CD4-positive, alpha-beta T cell treated with Interleukin-10 for 1 hour (primary cell): ENCODE results near the gene ADAM23.

ENCODE experiments used
- DNase-seq: peaks from one replicate; pipeline ENCODE4 v3.0.0-alpha.2; 2020

ADAM23 gene

GRCh38 chr2:206572725-206573124, 129.4 kb downstream of the ADAM23 start:
- no peak for DNase-seq

GRCh38 chr2:206573793-206574192, 130.5 kb downstream of the ADAM23 start:
- DNase-seq, result no peak

- no peak for DNase-seq
Measured at GRCh38 chr2:206584323-206585116, 141.2 kb downstream of the ADAM23 start.

GRCh38 chr2:206585335-206585734, 142.0 kb downstream of the ADAM23 start:
- DNase-seq, result no peak

- no peak for DNase-seq
Measured at GRCh38 chr2:206586609-206587008, 143.3 kb downstream of the ADAM23 start.

DNA sequence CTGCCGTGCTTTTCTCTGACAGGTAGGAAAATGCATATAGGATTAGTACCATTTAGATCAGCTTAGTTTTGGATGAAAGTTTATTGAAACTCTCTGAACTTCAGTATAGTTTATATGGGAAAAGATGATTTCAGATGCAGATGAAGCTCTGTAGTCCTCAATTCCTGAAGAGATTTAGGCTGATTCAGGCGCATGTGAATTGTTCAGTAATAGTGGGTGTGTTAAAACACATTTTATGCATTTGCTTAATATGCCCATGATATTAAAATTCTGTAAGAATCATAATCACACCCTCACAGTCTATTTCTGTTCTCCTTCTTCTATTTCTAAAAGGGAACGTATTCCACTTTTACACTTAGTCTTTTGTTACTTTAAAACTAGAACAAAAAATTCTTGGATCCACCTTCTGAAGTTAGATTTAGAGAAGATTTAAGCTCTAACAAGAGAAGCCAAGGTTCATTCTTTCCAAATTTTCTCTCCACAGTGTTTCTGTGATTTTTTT, 154.4 kb downstream of the ADAM23 start:
- DNase-seq, result no peak

DNA sequence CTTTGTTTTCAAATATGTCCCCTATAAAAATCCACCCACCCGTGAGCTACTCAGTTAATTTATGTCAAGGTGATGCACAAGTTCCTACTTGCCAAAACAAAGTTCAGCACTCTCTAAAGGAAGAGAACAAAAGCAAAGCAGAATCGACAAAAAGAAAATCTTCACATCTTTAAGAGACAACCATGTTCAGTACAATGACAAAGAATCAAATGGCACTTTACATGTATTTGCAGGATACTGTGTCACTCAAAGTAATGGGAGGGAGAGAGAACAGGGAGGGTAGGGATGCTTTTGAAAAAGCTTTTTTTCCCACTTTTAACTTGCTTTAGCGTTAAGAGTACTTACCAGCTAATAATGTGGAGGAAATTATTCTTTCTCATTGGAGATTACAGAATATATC, 159.9 kb downstream of the ADAM23 start:
- no peak for DNase-seq

DNA sequence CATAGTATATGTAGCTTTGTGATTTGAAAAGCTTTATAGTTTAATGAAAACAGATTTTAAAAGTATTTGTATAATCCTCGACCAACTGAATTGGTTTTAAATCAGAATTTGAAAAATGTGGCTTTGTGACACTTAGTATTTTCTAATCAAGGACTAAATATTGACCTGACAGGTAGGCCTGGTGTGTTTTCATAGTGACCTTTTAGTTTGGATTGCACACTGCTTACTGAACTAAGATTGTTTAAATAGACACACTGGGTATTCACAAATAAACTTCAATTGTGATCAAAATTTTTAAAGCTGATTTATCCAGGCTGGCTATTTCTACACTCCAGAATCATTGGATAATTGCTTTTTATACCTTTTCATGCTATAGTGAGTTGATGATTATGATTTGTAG, 167.1 kb downstream of the ADAM23 start:
- DNase-seq, result no peak

DNA sequence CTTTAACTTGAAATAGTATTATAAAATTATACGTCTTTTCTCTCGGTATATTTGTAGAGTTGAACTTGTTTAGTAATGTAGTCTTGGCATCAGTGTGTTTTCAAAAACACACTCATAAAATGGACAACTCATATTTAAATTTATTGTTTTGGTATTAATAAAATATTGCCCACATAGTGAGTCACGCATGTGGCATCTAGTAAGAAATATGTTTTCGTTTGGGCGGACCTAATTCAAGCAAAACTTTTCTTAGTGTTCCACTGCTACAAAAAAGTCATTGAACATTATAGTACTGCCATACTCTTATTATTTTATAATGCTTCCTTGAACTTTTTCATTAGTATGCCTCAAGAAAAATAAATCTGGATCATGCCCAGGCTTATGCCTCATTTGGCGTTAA, 167.9 kb downstream of the ADAM23 start:
- no peak for DNase-seq

- DNase-seq, result no peak
Measured at GRCh38 chr2:206611736-206612135, 168.4 kb downstream of the ADAM23 start.

DNA sequence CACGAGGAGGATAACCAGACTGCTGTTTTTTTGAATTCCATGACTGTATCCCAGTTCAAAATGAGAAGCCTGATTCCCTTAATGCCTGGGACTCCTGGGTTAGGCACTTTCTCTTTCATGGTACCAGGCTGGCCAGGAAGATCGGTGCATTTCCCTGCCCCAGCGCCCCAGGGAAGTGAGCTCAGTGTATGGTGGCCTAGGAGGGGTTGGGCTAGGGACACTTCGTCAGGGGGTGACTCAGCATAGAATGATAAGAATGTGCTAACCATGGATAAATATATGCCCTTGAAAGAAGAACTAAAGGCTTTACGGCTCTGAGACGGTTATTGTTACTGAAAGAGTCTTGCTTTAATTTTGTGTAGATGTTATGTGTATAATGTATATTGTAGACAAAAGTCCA, 171.5 kb downstream of the ADAM23 start:
- DNase-seq, result no peak

DNA sequence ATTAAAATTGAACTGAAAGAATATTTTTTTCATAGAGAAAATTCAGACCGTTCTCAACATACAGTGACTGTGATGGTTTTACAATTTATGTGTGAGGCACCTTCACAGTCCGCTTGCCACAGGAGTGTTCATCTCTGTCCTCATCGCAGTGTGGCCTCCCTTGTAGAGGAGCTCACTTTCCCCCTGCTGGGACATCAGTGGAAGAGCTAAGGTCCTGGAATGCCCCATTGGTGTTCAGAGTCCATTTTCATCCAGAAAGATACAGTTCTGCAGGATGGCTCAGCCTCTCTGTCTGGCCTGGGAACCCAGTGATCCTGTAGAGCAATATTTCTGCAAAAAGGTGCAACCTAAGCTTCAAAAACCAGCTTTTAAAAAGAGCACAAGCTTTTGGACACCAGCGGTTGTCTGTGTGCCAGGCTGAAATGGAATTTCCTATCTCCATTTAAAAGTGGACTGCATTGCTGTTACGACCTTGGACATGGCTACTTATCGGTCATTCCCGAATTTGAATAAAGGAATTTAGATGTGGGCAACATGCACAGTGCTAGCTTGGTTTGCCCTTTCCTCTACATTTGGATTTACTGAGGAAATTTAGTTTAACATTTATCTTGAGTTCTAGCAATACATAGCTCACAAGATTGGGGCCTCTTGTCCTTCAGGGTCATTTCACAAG, 172.2 kb downstream of the ADAM23 start:
- no peak for DNase-seq

GRCh38 chr2:206616151-206616550, 172.8 kb downstream of the ADAM23 start:
- no peak for DNase-seq

DNA sequence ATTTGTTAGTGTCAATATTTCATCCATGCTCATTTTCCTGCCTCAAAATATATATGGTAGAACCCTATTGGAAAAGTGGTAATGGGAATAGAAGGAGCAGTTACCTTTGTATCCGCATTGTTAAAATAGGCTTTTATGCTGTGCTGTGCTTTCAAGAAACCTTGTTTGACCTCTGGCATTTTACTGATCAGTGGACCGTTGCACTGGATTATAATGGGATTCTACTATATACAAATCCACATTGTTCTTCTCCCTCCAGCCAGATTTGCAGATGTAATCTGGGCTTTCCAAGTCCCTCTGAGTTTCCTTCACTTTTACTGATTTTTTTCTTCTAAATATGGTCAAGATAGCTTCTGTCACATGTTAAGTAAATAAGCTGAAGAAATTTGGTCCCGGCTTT, 175.7 kb downstream of the ADAM23 start:
- no peak for DNase-seq

DNA sequence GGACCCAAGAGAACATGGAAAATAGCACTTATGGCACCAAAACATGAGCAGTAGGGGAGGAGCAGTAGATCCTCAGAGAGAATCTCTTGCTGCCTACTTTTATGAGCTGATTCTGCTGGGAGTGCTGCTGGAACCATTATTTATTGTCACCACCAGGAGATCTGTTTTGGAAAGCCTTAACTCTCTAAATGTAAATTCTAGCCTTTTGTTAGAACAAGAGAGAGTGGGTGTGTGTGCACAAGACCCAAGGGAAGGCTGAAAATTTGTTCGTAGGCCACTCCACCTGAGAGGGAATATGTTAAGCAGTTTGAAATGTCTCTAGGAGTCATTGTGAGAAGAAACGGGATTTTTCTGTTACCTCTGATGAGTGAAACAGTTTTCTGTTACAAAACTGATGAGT, 182.8 kb downstream of the ADAM23 start:
- no peak for DNase-seq

DNA sequence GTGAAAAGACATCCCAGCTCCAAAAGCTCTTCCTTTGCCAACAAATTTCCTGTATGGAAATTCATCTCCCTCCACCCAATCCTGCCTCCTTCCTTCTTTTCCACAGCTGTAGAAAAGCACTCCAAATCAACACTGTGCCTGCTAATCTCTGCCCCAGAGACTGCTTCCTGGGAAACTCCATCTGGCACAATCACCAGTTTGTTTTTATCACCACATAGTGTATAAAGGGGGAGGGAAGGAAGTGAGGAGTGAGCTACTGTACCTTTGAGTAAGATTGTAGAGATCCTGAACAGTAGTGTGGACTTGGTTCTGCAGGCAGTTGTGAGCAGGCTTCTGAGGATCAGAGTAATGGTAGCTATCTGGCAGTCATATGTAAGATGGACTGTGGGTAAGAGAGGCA, 184.3 kb downstream of the ADAM23 start:
- no peak for DNase-seq

GRCh38 chr2:206631340-206631739, 188.0 kb downstream of the ADAM23 start:
- DNase-seq, result no peak

- no peak for DNase-seq
Measured at GRCh38 chr2:206635015-206635414, 191.7 kb downstream of the ADAM23 start.

- no peak for DNase-seq
Measured at GRCh38 chr2:206639636-206640035, 196.3 kb downstream of the ADAM23 start.

DNA sequence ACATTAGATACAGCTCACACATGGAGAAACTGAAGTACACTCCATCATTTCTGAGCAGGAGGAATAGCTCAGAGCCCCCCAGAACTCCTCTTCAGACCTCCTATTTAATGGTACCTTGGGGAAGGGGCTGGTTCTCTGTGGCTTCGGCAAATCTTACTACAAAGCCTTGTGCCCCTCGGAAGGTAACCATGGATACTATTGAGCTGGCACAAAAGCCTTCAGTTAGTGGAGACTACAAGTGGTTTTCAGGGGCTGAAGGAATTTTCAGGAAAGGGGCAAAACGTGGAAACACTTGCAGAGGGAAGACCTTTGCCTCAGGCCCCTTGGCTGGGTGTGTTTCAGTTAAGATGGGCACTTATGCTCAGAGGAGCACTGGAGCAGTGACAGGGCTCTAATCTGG, 197.9 kb downstream of the ADAM23 start:
- DNase-seq, result no peak

DNA sequence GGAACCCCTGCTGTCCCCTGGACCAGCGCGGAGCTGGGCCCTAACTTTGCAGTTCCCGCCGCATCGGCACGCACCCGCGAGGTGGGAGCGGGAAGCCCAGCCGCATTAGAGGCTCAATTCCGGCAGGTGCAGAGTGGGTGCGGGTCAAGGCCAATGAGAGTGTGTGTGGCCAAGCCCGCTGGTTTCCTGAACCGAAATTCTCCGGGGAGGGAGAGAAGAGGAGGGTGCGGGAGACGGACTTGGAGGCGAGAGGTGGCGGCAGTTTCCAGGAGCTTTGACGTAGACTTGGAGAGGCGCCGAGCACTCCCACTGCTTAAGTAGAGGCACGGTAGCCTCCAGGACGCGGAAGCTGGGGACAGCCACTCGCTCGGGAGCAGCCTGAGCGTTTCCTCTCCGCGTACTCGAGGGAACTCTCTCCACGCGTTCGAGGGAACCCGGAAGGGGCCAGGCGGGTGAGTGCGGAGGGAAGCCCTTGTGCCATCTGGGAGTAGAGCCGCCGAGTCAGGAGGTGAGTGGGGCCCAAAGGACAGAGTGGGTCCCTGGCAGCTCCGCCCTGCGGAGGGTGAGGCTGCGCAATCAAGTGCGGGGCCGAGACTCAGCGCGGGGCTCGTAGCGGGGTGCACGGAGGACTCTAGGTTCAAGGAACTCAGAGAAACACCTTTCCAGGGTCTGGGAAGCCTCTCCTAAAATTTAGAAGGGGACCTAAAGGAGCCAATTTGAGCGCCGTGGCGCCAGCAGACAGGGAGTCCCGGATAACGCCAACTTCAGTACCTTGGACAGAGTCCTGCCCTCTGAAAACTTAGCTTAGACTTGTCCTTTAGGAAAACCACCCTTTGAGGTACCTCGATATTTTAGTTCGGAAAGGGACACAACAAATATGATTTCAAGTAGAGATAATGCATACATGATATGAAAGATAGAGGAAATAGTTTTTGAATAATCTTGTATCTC, 199.0 kb downstream of the ADAM23 start, which contains the start of gene FAM237A:
FAM237A (plus strand) TSS at position 413 of the 951 bp plus-strand sequence. CDS start 1,750 bp downstream, outside the sequence.
- no peak for DNase-seq

DNA sequence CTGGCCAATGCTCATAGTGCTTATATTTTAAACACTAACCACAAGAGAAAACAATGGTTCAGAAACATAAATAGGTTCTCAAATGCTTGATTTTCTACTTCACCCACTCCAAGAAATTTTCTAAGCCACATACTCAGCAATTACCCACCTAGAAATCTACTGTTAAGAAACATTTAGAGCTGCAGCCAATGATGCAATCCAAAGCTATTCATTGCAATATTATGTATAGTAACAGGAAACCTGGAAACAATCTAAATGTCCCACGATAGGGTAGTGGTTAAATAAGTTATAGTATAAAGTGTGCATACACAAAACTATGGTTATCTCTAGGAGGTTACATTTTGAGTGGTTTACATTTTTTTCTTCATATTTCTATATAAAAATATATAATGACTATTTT, 204.7 kb downstream of the ADAM23 start:
- DNase-seq, result no peak

DNA sequence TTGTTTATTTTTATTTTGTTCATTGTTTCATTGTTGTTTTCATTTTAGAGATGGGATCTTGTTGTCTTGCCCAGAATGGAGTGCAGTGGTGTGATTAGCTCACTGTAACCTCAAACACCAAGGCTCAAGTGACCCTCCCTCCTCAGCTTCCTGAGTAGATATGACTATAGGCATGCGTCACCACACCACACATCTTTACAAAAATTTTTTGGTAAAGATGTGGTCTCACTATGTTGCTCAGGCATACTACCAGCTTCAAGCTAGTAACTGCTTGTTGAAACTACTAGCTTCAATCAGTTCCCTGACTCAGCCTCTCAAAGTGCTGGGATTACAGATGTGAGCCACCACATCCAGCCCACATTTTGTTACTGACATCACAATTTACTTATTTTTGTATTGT, 213.8 kb downstream of the ADAM23 start:
- no peak for DNase-seq
